HepG2 (cell line): ENCODE measurements around the gene KLF16. TPM values are rescaled to one million over a fixed set of nuclear protein-coding genes. Genes with fewer than 3 reads are reported as not detected.

Source experiments
- ARID2 ChIP-seq: sonication (generic); formaldehyde crosslinking; IDR thresholded peaks from 2 replicates; pipeline ENCODE4 v1.8.1; 2022; ENCODE audit warnings: mild to moderate bottlenecking, missing genetic modification reagents, borderline replicate concordance
- CENPX ChIP-seq: sonication (generic); formaldehyde crosslinking; IDR thresholded peaks from 2 replicates; pipeline ENCODE4 v1.9.0; 2021; ENCODE audit warnings: mild to moderate bottlenecking, missing genetic modification reagents, moderate library complexity
- ELF1 ChIP-seq: sonication (generic); formaldehyde crosslinking; IDR thresholded peaks from 2 replicates; pipeline ENCODE4 v1.4.0; 2020; ENCODE audit warnings: missing genetic modification reagents
- ERF ChIP-seq: IDR thresholded peaks from 2 replicates; pipeline ENCODE4 v1.6.1; 2018; ENCODE audit warnings: missing biosample characterization, missing genetic modification reagents
- ETV6 ChIP-seq: sonication (generic); formaldehyde crosslinking; conservative IDR thresholded peaks from 2 replicates; pipeline ENCODE4 v1.4.0; 2020; ENCODE audit warnings: missing genetic modification reagents
- HDAC2 ChIP-seq: sonication (generic); formaldehyde crosslinking; IDR thresholded peaks from 2 replicates; pipeline ENCODE4 v1.4.0; 2020; ENCODE audit warnings: missing genetic modification reagents
- HNRNPLL ChIP-seq: fragments of 200-400 bp; formaldehyde crosslinking; IDR thresholded peaks from 2 replicates; pipeline ENCODE4 v1.6.1; 2017; ENCODE audit warnings: mild to moderate bottlenecking, low read depth, low read length; ENCODE audit not compliant: poor library complexity, severe bottlenecking
- KLF6 ChIP-seq: IDR thresholded peaks from 2 replicates; pipeline ENCODE4 v1.8.0; 2016; ENCODE audit warnings: missing biosample characterization, missing genetic modification reagents
- MYC ChIP-seq: sonication (generic); formaldehyde crosslinking; IDR thresholded peaks from 2 replicates; pipeline ENCODE4 v1.9.0; 2021; ENCODE audit warnings: missing genetic modification reagents, borderline replicate concordance
- NCOR1 ChIP-seq: fragments of 200-600 bp; sonication (generic); IDR thresholded peaks from 2 replicates; pipeline ENCODE4 v1.7.0; 2017; ENCODE audit warnings: antibody characterized with exemption, low read length, borderline replicate concordance
- RBFOX2 ChIP-seq: fragments of 200-400 bp; formaldehyde crosslinking; IDR thresholded peaks from 2 replicates; pipeline ENCODE4 v1.6.1; 2017; ENCODE audit warnings: low read depth, mild to moderate bottlenecking, low read length
- REPIN1 ChIP-seq: sonication (generic); formaldehyde crosslinking; IDR thresholded peaks from 2 replicates; pipeline ENCODE4 v1.8.0; 2022; ENCODE audit warnings: missing genetic modification reagents, low read depth, mild to moderate bottlenecking, borderline replicate concordance
- RFX5 ChIP-seq: IDR thresholded peaks from 2 replicates; pipeline ENCODE4 v1.6.1; 2011; ENCODE audit warnings: low read depth, low read length, improper control_type of control experiment
- SAFB2 ChIP-seq: sonication (generic); formaldehyde crosslinking; IDR thresholded peaks from 2 replicates; pipeline ENCODE4 v1.5.1; 2020; ENCODE audit warnings: missing genetic modification reagents, low read depth, mild to moderate bottlenecking, borderline replicate concordance
- SOX5 ChIP-seq: IDR thresholded peaks from 2 replicates; pipeline ENCODE4 v1.6.1; 2016; ENCODE audit warnings: borderline replicate concordance
- SP1 ChIP-seq, 2 experiments: fragments of 450-650 bp in 1 of 2; sonication (generic) in 1 of 2; formaldehyde crosslinking in 1 of 2; IDR thresholded peaks; 2 replicates each; pipeline versions ENCODE4 v1.4.0 to v1.6.1; 2016 to 2020; ENCODE audit warnings: missing genetic modification reagents in 1 of 2
- TBL1XR1 ChIP-seq: fragments of 150-350 bp; IDR thresholded peaks from 2 replicates; pipeline ENCODE4 v1.6.1; 2014; ENCODE audit warnings: borderline replicate concordance, low read length; ENCODE audit not compliant: partially characterized antibody
- TEAD2 ChIP-seq: sonication (generic); formaldehyde crosslinking; IDR thresholded peaks from 2 replicates; pipeline ENCODE4 v1.9.0; 2021; ENCODE audit warnings: missing genetic modification reagents
- U2AF2 ChIP-seq: fragments of 200-400 bp; formaldehyde crosslinking; IDR thresholded peaks from 2 replicates; pipeline ENCODE4 v1.6.1; 2017; ENCODE audit warnings: low read depth, mild to moderate bottlenecking, low read length
- ZBTB2 ChIP-seq: sonication (generic); formaldehyde crosslinking; IDR thresholded peaks from 2 replicates; pipeline ENCODE4 v1.8.0; 2022; ENCODE audit warnings: low read depth, missing genetic modification reagents
- ZNF234 ChIP-seq: sonication (generic); formaldehyde crosslinking; conservative IDR thresholded peaks from 2 replicates; pipeline ENCODE4 v1.5.1; 2020; ENCODE audit warnings: mild to moderate bottlenecking, missing genetic modification reagents
- polyA plus RNA-seq, 8 experiments: library from polyadenylated mRNA; depleted of rRNA in 3 of 8; stranded (reverse) in 7 of 8; unstranded in 1 of 8; fragments of >200 nt; fragmentation: Illumina TruSeq in 4 of 8; extraction: Trizol in 4 of 8; gene quantifications; 2 replicates each; pipeline versions ENCODE4 v1.2.1 to v1.2.3, GENCODE V29; 2011 to 2016; ENCODE audit warnings: low read depth in 4 of 8, missing spikeins in 1 of 8, mixed read lengths in 1 of 8; ENCODE audit not compliant: insufficient read depth in 1 of 8
- total RNA-seq, 5 experiments: library from RNA; depleted of rRNA; stranded (reverse); fragments of >200 nt; fragmentation: Illumina TruSeq; extraction: Trizol; gene quantifications; 2 replicates each; pipeline ENCODE4 v1.2.3, GENCODE V29; 2016; ENCODE audit warnings: low read depth in 1 of 5
- TF ChIP-seq, protein P1 (sequence below): sonication (generic); formaldehyde crosslinking; IDR thresholded peaks from 2 replicates; pipeline ENCODE4 v1.5.1; 2020; ENCODE audit warnings: missing genetic modification reagents, mild to moderate bottlenecking, borderline replicate concordance
- TF ChIP-seq, protein P2 (sequence below): sonication (generic); formaldehyde crosslinking; IDR thresholded peaks from 2 replicates; pipeline ENCODE4 v1.4.0; 2020; ENCODE audit warnings: missing genetic modification reagents

Gene KLF16
- total and polyA plus RNA-seq, 2 of the 13 experiments (the other 11 are each of a cell fraction or from before 2014, with no cell fraction given) = 3.5 to 6.7 TPM

- TF ChIP-seq ZBTB2 (CRISPR knock-in tag) (0 out of 2 replicates have a peak, but pooled peaks have one; percentile 33), SOX5 (no peak), HDAC2 (CRISPR knock-in tag) (peak; percentile 61; the same call in 1 of the 2 replicates), ETV6 (no peak), TBL1XR1 (peak; percentile 33), ERF (no peak), SP1 (IDR thresholded peaks at IDR 0.05) (no peak), SP1 (CRISPR knock-in tag; IDR thresholded peaks at IDR 0.05) (0 out of 2 replicates have a peak, but pooled peaks have one; percentile 35), KLF6 (CRISPR knock-in tag) (no peak), RFX5 (peak; percentile 81), NCOR1 (peak; percentile 42; the same call in 1 of the 2 replicates), ELF1 (no peak), CENPX (CRISPR knock-in tag) (no peak), MYC (CRISPR knock-in tag) (no peak; the same call in 1 of the 2 replicates), ZNF234 (no peak), SAFB2 (CRISPR knock-in tag) (no peak), ARID2 (CRISPR knock-in tag) (no peak), RBFOX2 (peak; percentile 58; the same call in 1 of the 2 replicates), TEAD2 (no peak), REPIN1 (CRISPR knock-in tag) (0 out of 2 replicates have a peak, but pooled peaks have one; percentile 20), U2AF2 (0 out of 2 replicates have a peak, but pooled peaks have one; percentile 39), HNRNPLL (peak; percentile 18)
- TF ChIP-seq, protein P1, sequence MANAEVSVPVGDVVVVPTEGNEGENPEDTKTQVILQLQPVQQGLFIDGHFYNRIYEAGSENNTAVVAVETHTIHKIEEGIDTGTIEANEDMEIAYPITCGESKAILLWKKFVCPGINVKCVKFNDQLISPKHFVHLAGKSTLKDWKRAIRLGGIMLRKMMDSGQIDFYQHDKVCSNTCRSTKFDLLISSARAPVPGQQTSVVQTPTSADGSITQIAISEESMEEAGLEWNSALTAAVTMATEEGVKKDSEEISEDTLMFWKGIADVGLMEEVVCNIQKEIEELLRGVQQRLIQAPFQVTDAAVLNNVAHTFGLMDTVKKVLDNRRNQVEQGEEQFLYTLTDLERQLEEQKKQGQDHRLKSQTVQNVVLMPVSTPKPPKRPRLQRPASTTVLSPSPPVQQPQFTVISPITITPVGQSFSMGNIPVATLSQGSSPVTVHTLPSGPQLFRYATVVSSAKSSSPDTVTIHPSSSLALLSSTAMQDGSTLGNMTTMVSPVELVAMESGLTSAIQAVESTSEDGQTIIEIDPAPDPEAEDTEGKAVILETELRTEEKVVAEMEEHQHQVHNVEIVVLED (CRISPR knock-in tag) = peak; percentile 10; the same call in 1 of the 2 replicates
- TF ChIP-seq, protein P2, sequence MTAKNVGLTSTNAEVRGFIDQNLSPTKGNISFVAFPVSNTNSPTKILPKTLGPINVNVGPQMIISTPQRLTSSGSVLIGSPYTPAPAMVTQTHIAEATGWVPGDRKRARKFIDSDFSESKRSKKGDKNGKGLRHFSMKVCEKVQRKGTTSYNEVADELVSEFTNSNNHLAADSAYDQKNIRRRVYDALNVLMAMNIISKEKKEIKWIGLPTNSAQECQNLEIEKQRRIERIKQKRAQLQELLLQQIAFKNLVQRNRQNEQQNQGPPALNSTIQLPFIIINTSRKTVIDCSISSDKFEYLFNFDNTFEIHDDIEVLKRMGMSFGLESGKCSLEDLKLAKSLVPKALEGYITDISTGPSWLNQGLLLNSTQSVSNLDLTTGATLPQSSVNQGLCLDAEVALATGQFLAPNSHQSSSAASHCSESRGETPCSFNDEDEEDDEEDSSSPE (CRISPR knock-in tag) = 0 out of 2 replicates have a peak, but pooled peaks have one; percentile 19
These were observed 3.2 kb downstream of the KLF16 start (continued) for GRCh38 chr19:1860042-1860775.
